Lung (tissue), 12 donors: ENCODE results near the gene USP6NL. TPM values are rescaled to one million over a fixed set of nuclear protein-coding genes. Genes with fewer than 3 reads are reported as not detected.

ENCODE experiments used
- ATAC-seq: fragments of 200-7000 bp; cut with Tn5 transposase; one replicate; pipeline ENCODE4 v1.9.1; 2020; ENCODE audit warnings: moderate number of reproducible peaks; ENCODE audit not compliant: insufficient read depth, low FRiP score
- DNase-seq, 3 donors: peaks; one replicate each; pipeline ENCODE4 v3.0.0-alpha.2; 2013 to 2017
- H3K27ac ChIP-seq, 2 donors: one replicate each; pipeline ENCODE4 v1.5.1; 2013; ENCODE audit warnings: mild to moderate bottlenecking in 2 of 2, moderate library complexity in 2 of 2, control low read depth in 1 of 2, inconsistent platforms in 1 of 2, low read depth in 1 of 2, low read length in 1 of 2
- H3K27me3 ChIP-seq, 3 donors: one replicate each; pipeline ENCODE4 v1.5.1; 2013; ENCODE audit warnings: low read length in 2 of 3; ENCODE audit not compliant: control insufficient read depth in 3 of 3, insufficient read depth in 3 of 3
- H3K36me3 ChIP-seq, 4 donors: one replicate each; pipeline ENCODE4 v1.5.1; 2013; ENCODE audit warnings: low read length in 4 of 4, mild to moderate bottlenecking in 1 of 4, moderate library complexity in 1 of 4; ENCODE audit not compliant: control insufficient read depth in 4 of 4, insufficient read depth in 4 of 4
- H3K4me1 ChIP-seq, 5 donors: one replicate each; pipeline ENCODE4 v1.5.1; 2013; ENCODE audit warnings: low read length in 5 of 5, mild to moderate bottlenecking in 2 of 5, moderate library complexity in 1 of 5; ENCODE audit not compliant: control insufficient read depth in 5 of 5, insufficient read depth in 5 of 5
- H3K4me3 ChIP-seq: one replicate; pipeline ENCODE4 v1.5.1; 2013; ENCODE audit warnings: mild to moderate bottlenecking, control low read depth, moderate library complexity
- H3K9ac ChIP-seq, 2 donors: one replicate each; pipeline ENCODE4 v1.5.1; 2013; ENCODE audit warnings: low read length in 2 of 2, control low read depth in 1 of 2; ENCODE audit not compliant: insufficient read depth in 1 of 2
- H3K9me3 ChIP-seq, 4 donors: one replicate each; pipeline ENCODE4 v1.5.1; 2013; ENCODE audit warnings: low read length in 3 of 4, mild to moderate bottlenecking in 1 of 4, moderate library complexity in 1 of 4; ENCODE audit not compliant: control insufficient read depth in 4 of 4, insufficient read depth in 3 of 4
- WGBS, 2 donors: extraction: QIAGEN DNeasy Blood & Tissue Kit; methylation state at CpG; one replicate each; pipeline ENCODE4 v1.1.7; 2013; 5-methylcytosine and 5-hydroxymethylcytosine counted together
- polyA plus RNA-seq, 2 donors: library from polyadenylated mRNA; stranded (reverse); fragments of 200-250 nt; gene quantifications; one replicate each; pipeline ENCODE4 v1.2.1, GENCODE V29; 2013
- total RNA-seq, 2 donors: library from RNA; depleted of rRNA in 1 of 2; stranded (reverse); fragments of >200 nt in 1 of 2; gene quantifications; one replicate each; pipeline ENCODE4 v1.2.1, GENCODE V29; 2014 to 2021
- TF ChIP-seq, protein P1 (sequence below): IDR thresholded peaks from 2 replicates; pipeline ENCODE4 v1.5.1; 2012; ENCODE audit warnings: mild to moderate bottlenecking; ENCODE audit errors: control extremely low read depth, extremely low read depth
- donor health status: control.
- donor health status: control.
- donor health status: Bipolar disorder and iron deficiency.
- donor health status: healthy.
- donor health status: DM: yes; HTN: yes; CAD: no.

Gene USP6NL
- total and polyA plus RNA-seq, 4 donors = 5.4 to 41.7 (median 13.4) TPM

DNA sequence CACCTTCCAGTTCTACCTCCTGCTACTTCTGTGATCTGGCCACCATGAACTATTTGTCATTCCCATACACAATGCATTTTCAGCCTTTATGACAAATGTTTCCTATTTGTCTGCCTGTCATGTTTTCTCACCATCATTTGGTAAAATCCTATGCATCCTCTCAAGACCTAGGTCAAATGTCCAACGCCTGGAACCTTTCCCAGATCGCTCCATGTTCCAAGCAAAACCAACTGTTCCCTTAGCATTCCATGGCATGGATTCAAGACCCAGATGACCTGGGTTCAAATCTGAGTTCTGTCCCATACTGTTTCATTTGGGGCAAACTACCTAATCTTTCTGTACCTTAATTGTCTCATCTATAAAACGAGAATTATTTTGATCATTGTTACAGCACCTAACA is 98.9 kb downstream of the USP6NL start:
- Histone ChIP-seq H3K9ac (no peak overlapping the region), H3K36me3 (peaks cover 0 to 7% (median under 1%) of the 10 kb centered on the region in 4 donors), H3K4me3 (no peak overlapping the region), H3K9me3 (no peaks in the 10 kb centered on the region), H3K27me3 (no peaks in the 10 kb centered on the region), H3K27ac (no peak overlapping the region), H3K4me1 (peaks cover 0 to 2% (median 0%) of the 10 kb centered on the region in 5 donors)
- DNase-seq (no peak), ATAC-seq (no peak)
- 86 to 95% methylated on average over 3 of the region's 3 CpGs for WGBS, 2 donors
- TF ChIP-seq, protein P1, sequence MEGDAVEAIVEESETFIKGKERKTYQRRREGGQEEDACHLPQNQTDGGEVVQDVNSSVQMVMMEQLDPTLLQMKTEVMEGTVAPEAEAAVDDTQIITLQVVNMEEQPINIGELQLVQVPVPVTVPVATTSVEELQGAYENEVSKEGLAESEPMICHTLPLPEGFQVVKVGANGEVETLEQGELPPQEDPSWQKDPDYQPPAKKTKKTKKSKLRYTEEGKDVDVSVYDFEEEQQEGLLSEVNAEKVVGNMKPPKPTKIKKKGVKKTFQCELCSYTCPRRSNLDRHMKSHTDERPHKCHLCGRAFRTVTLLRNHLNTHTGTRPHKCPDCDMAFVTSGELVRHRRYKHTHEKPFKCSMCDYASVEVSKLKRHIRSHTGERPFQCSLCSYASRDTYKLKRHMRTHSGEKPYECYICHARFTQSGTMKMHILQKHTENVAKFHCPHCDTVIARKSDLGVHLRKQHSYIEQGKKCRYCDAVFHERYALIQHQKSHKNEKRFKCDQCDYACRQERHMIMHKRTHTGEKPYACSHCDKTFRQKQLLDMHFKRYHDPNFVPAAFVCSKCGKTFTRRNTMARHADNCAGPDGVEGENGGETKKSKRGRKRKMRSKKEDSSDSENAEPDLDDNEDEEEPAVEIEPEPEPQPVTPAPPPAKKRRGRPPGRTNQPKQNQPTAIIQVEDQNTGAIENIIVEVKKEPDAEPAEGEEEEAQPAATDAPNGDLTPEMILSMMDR = no peak

DNA sequence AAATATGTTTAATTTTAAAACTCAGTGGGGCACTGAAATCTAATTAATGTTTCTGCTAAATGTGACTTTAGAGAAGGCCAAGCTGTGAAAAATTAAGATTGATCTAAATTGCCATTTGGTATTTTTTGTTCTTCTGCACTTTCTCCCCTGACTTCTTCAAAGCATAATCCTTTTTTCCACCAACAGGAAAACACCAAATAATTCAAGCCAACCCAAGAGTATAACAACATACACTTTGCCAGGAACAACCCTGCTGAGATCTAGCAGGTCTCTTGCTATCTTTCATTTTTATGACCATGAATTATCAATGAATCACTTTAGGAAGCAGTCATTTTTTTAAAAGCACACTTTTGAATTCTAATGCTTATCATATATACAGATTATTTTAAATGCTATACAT is 100.1 kb downstream of the USP6NL start:
- Histone ChIP-seq H3K27me3 (no peaks in the 10 kb centered on the region), H3K9ac (no peak overlapping the region)
- no peak for DNase-seq

DNA sequence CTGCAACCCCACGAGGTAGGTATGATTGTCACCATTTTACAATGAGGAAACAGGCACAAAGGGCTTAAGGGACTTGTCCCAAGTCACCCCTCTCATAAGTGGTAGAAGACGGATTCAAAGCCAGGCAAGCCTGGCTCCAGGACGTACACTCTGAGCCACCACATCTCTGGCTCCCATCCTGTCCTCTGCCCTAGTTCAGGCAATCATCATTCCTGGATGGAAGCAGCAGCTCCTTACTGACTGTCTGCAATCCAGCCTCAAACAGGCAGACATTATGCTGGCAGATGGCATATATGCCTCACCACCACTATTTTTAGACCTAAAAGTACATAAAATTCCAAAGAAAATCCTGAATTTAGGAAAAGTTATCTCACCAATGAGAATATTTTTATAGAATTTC is 100.7 kb downstream of the USP6NL start:
- Histone ChIP-seq H3K36me3 (peaks cover 0 to 7% (median under 1%) of the 10 kb centered on the region in 4 donors), H3K9ac (no peak overlapping the region), H3K9me3 (no peaks in the 10 kb centered on the region), H3K27ac (no peak overlapping the region), H3K27me3 (no peaks in the 10 kb centered on the region), H3K4me1 (peaks cover 0 to 2% (median 0%) of the 10 kb centered on the region in 5 donors), H3K4me3 (no peak overlapping the region)
- DNase-seq (no peak), ATAC-seq (no peak)
- TF ChIP-seq, protein P1 = no peak
- WGBS, 2 donors = 81 to 87% methylated on average over 3 of the region's 3 CpGs

More for the DNA sequence above, 100.1 kb downstream of the USP6NL start:
- Histone ChIP-seq H3K27ac (no peak overlapping the region), H3K9me3 (no peaks in the 10 kb centered on the region), H3K4me3 (no peak overlapping the region), H3K36me3 (peaks cover 0 to 7% (median under 1%) of the 10 kb centered on the region in 4 donors), H3K4me1 (peaks cover 0 to 2% (median 0%) of the 10 kb centered on the region in 5 donors)
- ATAC-seq = no peak
- TF ChIP-seq, protein P1 = no peak

DNA sequence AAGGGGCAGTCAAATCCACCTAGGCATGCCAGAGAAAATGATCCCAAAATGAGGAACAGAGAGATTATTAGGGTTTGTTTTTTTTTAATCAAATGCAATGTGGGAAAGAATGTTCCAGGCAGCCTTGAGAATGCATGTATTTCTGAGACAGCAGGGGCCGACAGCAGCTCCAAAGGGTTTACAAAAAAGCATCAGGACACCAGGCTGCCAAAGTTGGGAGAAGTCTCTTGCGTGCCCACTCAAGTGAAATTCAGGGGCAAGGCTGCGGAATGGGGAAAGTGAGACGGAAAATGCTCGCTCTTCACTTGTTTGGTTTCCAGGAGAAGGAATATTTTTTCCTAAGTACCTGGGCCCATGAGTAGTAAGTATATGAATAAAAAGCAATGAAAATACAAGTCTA is 101.2 kb downstream of the USP6NL start:
- Histone ChIP-seq H3K9me3 (no peaks in the 10 kb centered on the region), H3K27ac (no peak overlapping the region), H3K4me3 (no peak overlapping the region), H3K4me1 (peaks cover 0 to 2% (median 0%) of the 10 kb centered on the region in 5 donors), H3K9ac (no peak overlapping the region), H3K27me3 (no peaks in the 10 kb centered on the region), H3K36me3 (peaks cover 0 to 7% (median under 1%) of the 10 kb centered on the region in 4 donors)
- TF ChIP-seq, protein P1 = no peak
- no peak for DNase-seq
- 85 to 88% methylated on average over 5 of the region's 5 CpGs for WGBS, 2 donors
- no peak for ATAC-seq
